ENCODE results near the gene VSIG1. TPM values are rescaled to one million over a fixed set of nuclear protein-coding genes. Genes with fewer than 3 reads are reported as not detected.

The VSIG1 gene
- total and polyA plus RNA-seq, 2 of the 4 experiments (the other 2 are of a cell fraction), result not detected

DNA sequence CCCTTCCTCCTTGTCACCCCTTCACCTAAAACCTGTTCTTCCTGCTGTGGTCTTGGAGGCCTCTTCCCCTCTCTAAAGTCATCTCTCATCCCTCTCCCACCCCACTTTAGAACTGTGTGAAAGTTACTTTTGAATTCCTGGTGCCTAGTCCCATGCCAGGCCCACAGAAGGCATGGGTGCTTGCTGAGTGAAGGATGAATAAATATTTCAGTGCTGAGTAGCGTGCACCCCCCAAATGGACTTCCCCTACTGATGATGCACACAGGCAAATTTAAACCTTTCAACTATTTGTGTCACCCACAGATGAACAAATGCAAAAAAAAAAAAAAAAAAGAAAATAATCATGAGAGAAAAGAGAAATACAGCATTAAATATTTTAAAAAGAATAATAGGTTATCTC lies 26.7 kb downstream of the VSIG1 start:
- no peak overlapping the region for H4K5ac ChIP-seq (ENCODE audit: low read depth, low read length)
- no TSS peak for BruUV-seq (replicated peaks)
- ChIA-PET CTCF (interaction anchor here (1.4 kb wide), 1 partner anchor 51 kb away, joined by 5 read pairs; no protein-coding TSS in a partner anchor), POLR2A (ENCODE audit: unreplicated experiment) (no interaction called here)
- no peak overlapping the region for H2BK15ac ChIP-seq (ENCODE audit: low read depth, low read length)
- H3K4me1 ChIP-seq (ENCODE audit: control insufficient read depth, insufficient read depth, low read length), result peaks cover 2% of the 10 kb centered on the region
- no peaks in the 10 kb centered on the region for H3K79me1 ChIP-seq (ENCODE audit: low read depth in 1 of 2, low read length in 2 of 2)
- no peak overlapping the region for H2BK5ac ChIP-seq (ENCODE audit: low read depth, low read length, poor library complexity, severe bottlenecking)
- H4K8ac ChIP-seq (ENCODE audit: low read depth in 2 of 2, low read length in 2 of 2), result no peak overlapping the region
- no peak overlapping the region for H3K4me3 ChIP-seq (ENCODE audit: insufficient read depth, low read depth, low read length)
- dilution Hi-C loops (cut with HindIII; ENCODE audit: low sequenced_read_pairs, unreplicated experiment), result no loop called here
- H3K27ac ChIP-seq (ENCODE audit: insufficient read depth, low read length), result no peak overlapping the region
- no peak overlapping the region for H2AK5ac ChIP-seq (ENCODE audit: low read depth, low read length)
- no peak for DNase-seq
- no peak overlapping the region for H3K18ac ChIP-seq (ENCODE audit: low read depth, low read length)
- H2BK120ac ChIP-seq (ENCODE audit: low read depth, low read length), result peak overlapping the region; percentile 54; the same call in 1 of the 2 replicates
- no peak overlapping the region for H2AK9ac ChIP-seq (replicated peaks; ENCODE audit: low read depth, low read length, poor library complexity)
- H2AFZ ChIP-seq (replicated peaks; ENCODE audit: low read length, poor library complexity), result no peak overlapping the region
- no peaks in the 10 kb centered on the region for H3K36me3 ChIP-seq (ENCODE audit: control insufficient read depth, insufficient read depth, low read length)
- H2BK20ac ChIP-seq (ENCODE audit: low read depth, low read length), result no peak overlapping the region; the same call in 1 of the 2 replicates
- H3K23ac ChIP-seq (ENCODE audit: low read depth, low read length), result no peak overlapping the region
- H3K9me3 ChIP-seq (ENCODE audit: control insufficient read depth, insufficient read depth, low read length), result no peaks in the 10 kb centered on the region
- H3K56ac ChIP-seq (ENCODE audit: extremely low read depth, insufficient read depth, low read length), result no peak overlapping the region
- H3K9me1 ChIP-seq (ENCODE audit: insufficient read depth, low read length), result no peaks in the 10 kb centered on the region; the same call in 1 of the 2 replicates
- no peaks in the 10 kb centered on the region for H4K20me1 ChIP-seq (ENCODE audit: insufficient read depth, low read length)
- 0 out of 2 replicates have a peak overlapping the region, but pooled peaks have one; percentile 10 for H3K4ac ChIP-seq (ENCODE audit: low read depth, low read length)
- no peak overlapping the region; the same call in 1 of the 2 replicates for H3K14ac ChIP-seq (replicated peaks; ENCODE audit: low read depth, low read length)
- intact Hi-C loops (cut with micrococcal nuclease), result loop anchor here (1.0 to 5.0 kb wide), 4 partner anchors 94 to 534 kb away; partner anchors contain the start of gene NCBP2L
- TF ChIP-seq, protein P1, sequence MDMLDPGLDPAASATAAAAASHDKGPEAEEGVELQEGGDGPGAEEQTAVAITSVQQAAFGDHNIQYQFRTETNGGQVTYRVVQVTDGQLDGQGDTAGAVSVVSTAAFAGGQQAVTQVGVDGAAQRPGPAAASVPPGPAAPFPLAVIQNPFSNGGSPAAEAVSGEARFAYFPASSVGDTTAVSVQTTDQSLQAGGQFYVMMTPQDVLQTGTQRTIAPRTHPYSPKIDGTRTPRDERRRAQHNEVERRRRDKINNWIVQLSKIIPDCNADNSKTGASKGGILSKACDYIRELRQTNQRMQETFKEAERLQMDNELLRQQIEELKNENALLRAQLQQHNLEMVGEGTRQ (IDR thresholded peaks at IDR 0.05; ENCODE audit: low read depth, low read length), result no peak
- TF ChIP-seq, protein P2, sequence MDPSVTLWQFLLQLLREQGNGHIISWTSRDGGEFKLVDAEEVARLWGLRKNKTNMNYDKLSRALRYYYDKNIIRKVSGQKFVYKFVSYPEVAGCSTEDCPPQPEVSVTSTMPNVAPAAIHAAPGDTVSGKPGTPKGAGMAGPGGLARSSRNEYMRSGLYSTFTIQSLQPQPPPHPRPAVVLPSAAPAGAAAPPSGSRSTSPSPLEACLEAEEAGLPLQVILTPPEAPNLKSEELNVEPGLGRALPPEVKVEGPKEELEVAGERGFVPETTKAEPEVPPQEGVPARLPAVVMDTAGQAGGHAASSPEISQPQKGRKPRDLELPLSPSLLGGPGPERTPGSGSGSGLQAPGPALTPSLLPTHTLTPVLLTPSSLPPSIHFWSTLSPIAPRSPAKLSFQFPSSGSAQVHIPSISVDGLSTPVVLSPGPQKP (IDR thresholded peaks at IDR 0.05; ENCODE audit: borderline replicate concordance, low read depth, low read length), result no peak
- TF ChIP-seq FOS (IDR thresholded peaks at IDR 0.05; ENCODE audit: low read depth, low read length) (no peak), NFE2L2 (IDR thresholded peaks at IDR 0.05; ENCODE audit: low read depth, low read length) (no peak), CEBPB (IDR thresholded peaks at IDR 0.05; ENCODE audit: low read depth, low read length) (no peak), RFX5 (IDR thresholded peaks at IDR 0.05; ENCODE audit: low read depth, low read length) (no peak), MAFK (IDR thresholded peaks at IDR 0.05; ENCODE audit: low read depth, low read length) (no peak), RCOR1 (IDR thresholded peaks at IDR 0.05; ENCODE audit: insufficient replicate concordance, low read length) (no peak), CHD1 (IDR thresholded peaks at IDR 0.05; ENCODE audit: low read depth, low read length) (no peak), BHLHE40 (IDR thresholded peaks at IDR 0.05; ENCODE audit: low read depth, low read length) (no peak), POLR2A (IDR thresholded peaks at IDR 0.05; ENCODE audit: low read depth, low read length) (no peak), SMC3 (IDR thresholded peaks at IDR 0.05; ENCODE audit: low read depth, low read length) (no peak), MXI1 (IDR thresholded peaks at IDR 0.05; ENCODE audit: borderline replicate concordance, low read depth, low read length) (no peak), RAD21 (IDR thresholded peaks at IDR 0.05; ENCODE audit: low read length) (no peak), MAZ (IDR thresholded peaks at IDR 0.05; ENCODE audit: borderline replicate concordance, low read depth, low read length) (no peak)
- TF ChIP-seq, protein P3, sequence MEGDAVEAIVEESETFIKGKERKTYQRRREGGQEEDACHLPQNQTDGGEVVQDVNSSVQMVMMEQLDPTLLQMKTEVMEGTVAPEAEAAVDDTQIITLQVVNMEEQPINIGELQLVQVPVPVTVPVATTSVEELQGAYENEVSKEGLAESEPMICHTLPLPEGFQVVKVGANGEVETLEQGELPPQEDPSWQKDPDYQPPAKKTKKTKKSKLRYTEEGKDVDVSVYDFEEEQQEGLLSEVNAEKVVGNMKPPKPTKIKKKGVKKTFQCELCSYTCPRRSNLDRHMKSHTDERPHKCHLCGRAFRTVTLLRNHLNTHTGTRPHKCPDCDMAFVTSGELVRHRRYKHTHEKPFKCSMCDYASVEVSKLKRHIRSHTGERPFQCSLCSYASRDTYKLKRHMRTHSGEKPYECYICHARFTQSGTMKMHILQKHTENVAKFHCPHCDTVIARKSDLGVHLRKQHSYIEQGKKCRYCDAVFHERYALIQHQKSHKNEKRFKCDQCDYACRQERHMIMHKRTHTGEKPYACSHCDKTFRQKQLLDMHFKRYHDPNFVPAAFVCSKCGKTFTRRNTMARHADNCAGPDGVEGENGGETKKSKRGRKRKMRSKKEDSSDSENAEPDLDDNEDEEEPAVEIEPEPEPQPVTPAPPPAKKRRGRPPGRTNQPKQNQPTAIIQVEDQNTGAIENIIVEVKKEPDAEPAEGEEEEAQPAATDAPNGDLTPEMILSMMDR (conservative IDR thresholded peaks at IDR 0.05; ENCODE audit: low read depth, low read length), result no peak
- no peak overlapping the region for H3K9ac ChIP-seq (ENCODE audit: low read depth, low read length)
- no peak overlapping the region for H3K4me2 ChIP-seq (ENCODE audit: low read depth, low read length)
- ATAC-seq (ENCODE audit: low read depth), result no peak
- WGBS, 2 experiments (ENCODE audit: extremely low coverage in 2 of 2, insufficient read length in 1 of 2), result no CpG with 5 or more reads among the region's 1 CpG
- no peak overlapping the region for H4K91ac ChIP-seq (ENCODE audit: insufficient read depth, low read depth, low read length)
- peaks cover 35% of the 10 kb centered on the region for H3K27me3 ChIP-seq (ENCODE audit: control insufficient read depth, insufficient read depth, low read length)
- in situ Hi-C loops (cut with MboI; ENCODE audit: low sequenced_read_pairs), result loop anchor here (10.0 kb wide), 1 partner anchor 407 kb away; no protein-coding TSS in a partner anchor

Data from IMR-90 (cell line).